Measurements from ENCODE around the gene CHST15.
A peak's percentile ranks its signal among the peaks of the same experiment; 100 is the strongest.

The CHST15 gene

DNA sequence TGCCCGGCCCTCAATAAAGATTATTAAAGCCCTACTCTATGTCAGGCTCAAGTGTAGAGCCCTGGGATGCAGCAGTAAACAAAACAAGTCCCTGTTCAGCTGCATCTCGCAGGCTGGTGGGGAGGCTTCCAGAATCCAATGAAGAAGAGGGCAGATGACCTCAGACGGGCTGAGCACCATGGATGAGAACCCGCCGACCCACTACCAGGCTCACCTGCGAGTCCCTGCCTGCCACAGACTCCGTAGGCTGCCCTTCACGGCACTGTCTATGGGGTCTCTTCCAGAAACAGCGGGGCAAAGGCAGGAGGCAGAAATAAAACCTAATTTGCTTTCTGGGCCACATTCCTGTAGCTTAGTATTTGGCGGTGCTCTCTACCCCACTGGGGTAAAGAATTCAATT lies 22.7 kb downstream of the CHST15 start:
- POLR2A ChIA-PET (ENCODE audit: low non-redundant PET), result no interaction called here
- H3K27ac ChIP-seq, result peak overlapping the region; percentile 14; the same call in 1 of the 2 replicates
- CTCF ChIA-PET, result interaction anchor here (0.6 kb wide), 1 partner anchor 94 kb away, joined by 5 read pairs; no protein-coding TSS in a partner anchor
- TF ChIP-seq, protein P1, sequence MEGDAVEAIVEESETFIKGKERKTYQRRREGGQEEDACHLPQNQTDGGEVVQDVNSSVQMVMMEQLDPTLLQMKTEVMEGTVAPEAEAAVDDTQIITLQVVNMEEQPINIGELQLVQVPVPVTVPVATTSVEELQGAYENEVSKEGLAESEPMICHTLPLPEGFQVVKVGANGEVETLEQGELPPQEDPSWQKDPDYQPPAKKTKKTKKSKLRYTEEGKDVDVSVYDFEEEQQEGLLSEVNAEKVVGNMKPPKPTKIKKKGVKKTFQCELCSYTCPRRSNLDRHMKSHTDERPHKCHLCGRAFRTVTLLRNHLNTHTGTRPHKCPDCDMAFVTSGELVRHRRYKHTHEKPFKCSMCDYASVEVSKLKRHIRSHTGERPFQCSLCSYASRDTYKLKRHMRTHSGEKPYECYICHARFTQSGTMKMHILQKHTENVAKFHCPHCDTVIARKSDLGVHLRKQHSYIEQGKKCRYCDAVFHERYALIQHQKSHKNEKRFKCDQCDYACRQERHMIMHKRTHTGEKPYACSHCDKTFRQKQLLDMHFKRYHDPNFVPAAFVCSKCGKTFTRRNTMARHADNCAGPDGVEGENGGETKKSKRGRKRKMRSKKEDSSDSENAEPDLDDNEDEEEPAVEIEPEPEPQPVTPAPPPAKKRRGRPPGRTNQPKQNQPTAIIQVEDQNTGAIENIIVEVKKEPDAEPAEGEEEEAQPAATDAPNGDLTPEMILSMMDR (conservative IDR thresholded peaks at IDR 0.05; ENCODE audit: low read depth), result no peak
- DNase-seq (ENCODE audit: low spot score), result no peak

DNA sequence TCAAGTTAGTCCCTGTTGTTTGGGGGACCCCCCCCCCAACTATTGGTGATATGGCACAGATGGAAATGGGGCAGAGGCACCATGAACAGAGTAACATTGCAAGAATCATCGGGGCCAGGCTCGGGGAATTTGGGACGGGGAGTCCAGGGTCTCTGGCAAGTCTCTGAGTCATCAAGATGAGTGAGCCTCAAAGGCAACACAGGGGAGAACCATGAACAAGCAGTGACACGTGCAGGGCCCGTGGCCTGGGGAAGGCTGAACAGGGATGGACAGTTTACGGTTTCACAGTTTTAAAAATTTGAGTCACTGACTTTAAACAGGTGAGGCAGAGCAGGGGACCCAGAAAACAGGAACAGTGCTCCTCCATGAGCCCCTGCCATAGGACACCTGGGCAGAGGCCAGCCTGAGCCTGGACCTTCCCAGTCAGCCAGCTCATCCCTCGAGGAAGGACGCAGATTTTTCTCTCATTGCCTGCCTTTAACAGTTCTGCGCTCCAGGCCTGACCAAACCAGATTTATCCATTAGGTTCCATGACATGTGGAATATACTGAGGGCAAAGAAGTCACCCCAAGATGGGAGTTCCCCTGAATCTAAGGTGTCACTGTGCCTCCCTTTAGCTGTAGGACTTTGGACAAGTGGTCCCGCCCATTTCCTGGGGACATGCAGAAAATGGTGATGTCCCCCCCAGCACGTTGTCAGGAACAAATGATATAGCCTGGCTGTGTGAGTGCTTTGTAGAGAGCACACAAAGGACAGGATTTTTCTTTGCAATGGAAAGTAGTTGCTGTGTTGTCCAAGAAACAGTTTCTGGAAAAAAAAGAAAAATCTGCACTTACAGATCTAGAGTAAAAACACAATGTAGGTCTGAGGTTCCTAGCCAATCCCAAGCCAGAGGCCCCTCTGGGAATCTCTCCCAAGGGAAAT lies 23.8 kb downstream of the CHST15 start:
- DNase-seq (ENCODE audit: low spot score), result peak; percentile 92
- TF ChIP-seq, protein P1 (conservative IDR thresholded peaks at IDR 0.05; ENCODE audit: low read depth), result no peak
- H3K27ac ChIP-seq, result peak overlapping the region; percentile 78
- ChIA-PET CTCF (no interaction called here), POLR2A (ENCODE audit: low non-redundant PET) (no interaction called here)

DNA sequence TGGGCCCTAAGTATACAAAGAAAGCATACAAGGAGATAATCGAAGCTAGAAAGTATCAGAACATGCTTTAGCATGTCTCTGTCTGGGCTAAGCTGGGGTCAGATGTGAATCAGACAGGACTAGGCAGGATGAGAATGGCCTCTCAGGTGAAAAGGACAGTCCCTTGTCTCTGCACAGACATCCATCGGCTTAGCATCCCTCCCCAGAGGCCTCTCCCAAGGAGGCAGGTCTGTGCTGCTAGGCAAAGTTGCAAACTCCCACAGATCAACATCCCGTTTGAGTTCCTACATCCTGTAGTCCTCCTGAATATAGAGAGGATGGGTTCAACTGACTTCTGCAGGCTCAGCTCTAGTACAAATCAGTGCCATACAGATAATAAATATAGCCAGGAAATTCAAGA lies 24.5 kb downstream of the CHST15 start:
- CTCF ChIA-PET, result no interaction called here
- H3K27ac ChIP-seq, result peak overlapping the region; percentile 78
- TF ChIP-seq, protein P1 (conservative IDR thresholded peaks at IDR 0.05; ENCODE audit: low read depth), result no peak
- POLR2A ChIA-PET (ENCODE audit: low non-redundant PET), result interaction anchor here (0.6 kb wide), 1 partner anchor 74 kb away, joined by 3 read pairs; no protein-coding TSS in a partner anchor
- peak; percentile 76 for DNase-seq (ENCODE audit: low spot score)

- ChIA-PET POLR2A (ENCODE audit: low non-redundant PET) (no interaction called here), CTCF (interaction anchor here (0.5 kb wide), 1 partner anchor 126 kb away, joined by 4 read pairs; no protein-coding TSS in a partner anchor)
- 0 out of 2 replicates have a peak overlapping the region, but pooled peaks have one; percentile 19 for H3K27ac ChIP-seq
- DNase-seq (ENCODE audit: low spot score), result no peak
- TF ChIP-seq, protein P1 (conservative IDR thresholded peaks at IDR 0.05; ENCODE audit: low read depth), result no peak
Measured at GRCh38 chr10:124067825-124068400, 25.5 kb downstream of the CHST15 start.

DNA sequence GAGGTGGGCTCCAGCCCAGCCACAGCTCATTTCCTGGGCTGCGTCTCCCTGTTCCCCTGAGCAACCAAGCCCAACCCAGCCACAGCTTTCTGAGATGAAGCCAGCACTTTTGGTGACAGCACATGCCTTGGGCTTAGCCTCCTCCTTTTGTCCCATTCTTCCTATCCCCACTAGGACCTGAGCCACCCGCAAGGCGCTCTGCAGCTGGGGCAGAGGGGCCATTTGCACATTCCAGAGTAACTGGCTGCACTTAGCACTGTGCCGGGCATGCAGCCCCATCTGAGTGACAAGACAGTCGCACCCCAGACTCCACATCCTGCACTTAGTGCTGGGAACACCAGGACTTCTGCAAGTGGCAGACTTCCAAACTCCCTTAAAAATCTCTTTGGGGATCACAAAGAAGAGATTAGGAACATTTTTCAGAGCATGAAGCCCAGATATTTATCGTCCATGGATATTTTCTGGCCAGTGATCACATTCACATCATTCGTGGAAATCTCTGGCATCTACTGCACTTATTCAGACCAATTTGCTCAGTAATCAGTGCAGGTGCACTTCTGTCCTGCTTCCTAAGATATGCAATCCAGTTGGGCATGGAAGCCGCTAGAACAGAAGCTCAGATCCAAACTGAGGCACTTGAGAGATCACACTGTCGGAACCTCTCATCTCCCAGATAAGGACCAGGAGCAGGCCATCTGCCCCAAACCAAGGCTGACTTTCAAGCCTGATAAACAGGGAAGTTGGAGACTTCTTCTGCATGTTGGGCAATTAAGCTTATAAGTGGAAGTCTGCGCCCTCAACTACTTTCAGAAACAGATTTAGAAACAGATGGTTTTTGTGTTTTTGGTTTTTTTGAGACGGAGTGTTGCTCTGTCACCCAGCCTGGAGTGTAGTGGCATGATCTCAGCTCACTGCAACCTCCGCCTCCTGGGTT lies 26.4 kb downstream of the CHST15 start:
- POLR2A ChIA-PET (ENCODE audit: low non-redundant PET), result no interaction called here
- no peak overlapping the region; the same call in 1 of the 2 replicates for H3K27ac ChIP-seq
- CTCF ChIA-PET, result interaction anchor here (0.6 to 0.7 kb wide), 2 partner anchors 68 to 72 kb away, joined by 3 read pairs; no protein-coding TSS in a partner anchor
- TF ChIP-seq, protein P1 (conservative IDR thresholded peaks at IDR 0.05; ENCODE audit: low read depth), result no peak
- no peak for DNase-seq (ENCODE audit: low spot score)
